Measurements from ENCODE around the gene TANGO6.
"Not testable (repeated sequence)": the region's sequence is repeated elsewhere in the genome, so short reads cannot be mapped to it uniquely, and the experiment has no call there.

The TANGO6 gene

DNA sequence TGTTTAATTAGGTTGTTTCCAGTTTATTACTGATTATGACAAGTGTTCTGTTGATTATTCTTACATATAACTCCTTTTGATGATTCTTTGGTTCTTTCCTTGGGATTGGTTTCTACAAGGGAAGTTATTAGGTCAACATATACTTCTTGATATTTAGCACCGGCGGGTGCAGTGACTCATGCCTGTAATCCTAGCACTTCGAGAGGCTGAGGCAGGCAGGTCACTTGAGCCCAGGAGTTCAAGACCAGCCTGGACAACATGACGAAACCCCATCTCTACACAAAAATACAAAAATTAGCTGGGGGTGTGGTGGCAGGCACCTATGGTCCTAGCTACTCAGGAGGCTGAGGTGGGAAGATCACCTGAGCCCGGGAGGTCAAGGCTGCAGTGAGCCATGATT, 141.9 kb downstream of the TANGO6 start:
- no peak overlapping the region for H3K4me2 ChIP-seq
- no peak overlapping the region for H3K27ac ChIP-seq
- H3K27me3 ChIP-seq, result no peaks in the 10 kb centered on the region
- TF ChIP-seq Cebpa-rat (IDR thresholded peaks at IDR 0.05), result no peak
- no peaks in the 10 kb centered on the region for H4K20me1 ChIP-seq
- H3K9ac ChIP-seq, result no peak overlapping the region
- H3K4me1 ChIP-seq, result no peaks in the 10 kb centered on the region
- no peak overlapping the region for H3K4me3 ChIP-seq
- H3K9me3 ChIP-seq, result no peaks in the 10 kb centered on the region
- peaks cover 10% of the 10 kb centered on the region for H3K36me3 ChIP-seq

DNA sequence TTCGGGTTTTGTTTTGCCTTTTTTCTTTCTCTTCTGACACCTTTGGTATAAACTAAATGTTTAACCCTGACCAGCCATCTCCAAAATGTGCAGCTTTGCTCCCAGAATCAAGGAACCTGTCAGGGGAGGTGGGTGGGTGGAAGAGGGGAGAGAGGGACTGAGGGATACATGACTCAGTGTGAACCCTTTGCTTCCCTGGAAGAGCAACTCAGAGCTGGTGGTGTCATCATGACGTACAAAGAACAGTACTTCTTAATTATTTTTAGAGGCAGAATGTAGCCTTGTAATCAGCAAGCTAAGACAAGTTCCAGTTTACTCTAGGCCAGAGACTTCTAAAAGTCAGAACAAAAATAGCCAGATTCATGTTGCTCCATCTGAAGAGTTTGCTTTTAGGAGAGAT, 142.5 kb downstream of the TANGO6 start:
- Histone ChIP-seq H3K4me1 (no peaks in the 10 kb centered on the region), H3K27me3 (no peaks in the 10 kb centered on the region), H3K4me3 (no peak overlapping the region), H3K9me3 (no peaks in the 10 kb centered on the region), H3K27ac (no peak overlapping the region), H3K4me2 (no peak overlapping the region), H4K20me1 (no peaks in the 10 kb centered on the region), H3K9ac (no peak overlapping the region), H3K36me3 (peaks cover 5% of the 10 kb centered on the region; the same call in 1 of the 2 replicates)
- TF ChIP-seq Cebpa-rat (IDR thresholded peaks at IDR 0.05), result no peak

DNA sequence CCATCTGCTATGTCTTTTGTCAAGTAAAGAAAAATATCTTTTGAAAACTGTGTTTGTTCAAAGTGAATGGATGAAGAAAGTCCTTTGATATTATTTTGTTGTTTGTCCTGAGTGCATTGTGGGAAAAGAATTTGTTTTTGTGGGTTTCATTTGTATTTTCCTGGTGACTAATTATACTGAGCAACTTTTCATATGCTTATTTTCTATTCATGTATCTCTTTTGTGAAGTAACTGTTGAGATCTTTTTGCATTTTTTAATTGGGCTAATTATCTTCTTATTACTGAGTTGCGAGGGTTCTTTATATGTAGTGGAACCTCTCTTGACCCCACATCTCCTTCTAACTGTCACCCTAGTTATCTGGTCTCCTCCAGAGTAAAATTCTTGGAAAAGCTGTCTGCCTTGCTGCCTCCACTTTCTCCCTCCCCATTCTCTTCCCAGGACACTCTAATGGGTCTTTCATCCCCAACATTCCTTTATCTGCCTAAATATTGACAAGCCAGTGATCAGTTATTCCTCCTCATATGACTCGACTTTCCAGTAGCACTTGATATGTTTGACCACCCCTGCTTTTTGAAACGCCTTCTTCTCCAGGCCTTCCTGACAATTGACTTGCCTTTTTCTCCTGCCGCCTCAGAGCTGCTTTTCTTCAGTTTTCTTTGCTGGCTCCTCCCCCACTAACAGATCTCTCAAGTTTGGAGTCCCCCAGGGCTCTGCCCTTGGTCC, 144.6 kb downstream of the TANGO6 start:
- no peak overlapping the region for H3K9ac ChIP-seq
- no peak overlapping the region for H3K27ac ChIP-seq
- H3K4me3 ChIP-seq, result no peak overlapping the region
- 0 out of 2 replicates have a peak, but pooled peaks cover 5% of the 10 kb centered on the region for H3K36me3 ChIP-seq
- TF ChIP-seq Cebpa-rat (IDR thresholded peaks at IDR 0.05), result no peak
- H3K4me2 ChIP-seq, result no peak overlapping the region
- H3K4me1 ChIP-seq, result no peaks in the 10 kb centered on the region
- no peaks in the 10 kb centered on the region for H3K27me3 ChIP-seq
- no peaks in the 10 kb centered on the region for H4K20me1 ChIP-seq
- no peaks in the 10 kb centered on the region for H3K9me3 ChIP-seq

DNA sequence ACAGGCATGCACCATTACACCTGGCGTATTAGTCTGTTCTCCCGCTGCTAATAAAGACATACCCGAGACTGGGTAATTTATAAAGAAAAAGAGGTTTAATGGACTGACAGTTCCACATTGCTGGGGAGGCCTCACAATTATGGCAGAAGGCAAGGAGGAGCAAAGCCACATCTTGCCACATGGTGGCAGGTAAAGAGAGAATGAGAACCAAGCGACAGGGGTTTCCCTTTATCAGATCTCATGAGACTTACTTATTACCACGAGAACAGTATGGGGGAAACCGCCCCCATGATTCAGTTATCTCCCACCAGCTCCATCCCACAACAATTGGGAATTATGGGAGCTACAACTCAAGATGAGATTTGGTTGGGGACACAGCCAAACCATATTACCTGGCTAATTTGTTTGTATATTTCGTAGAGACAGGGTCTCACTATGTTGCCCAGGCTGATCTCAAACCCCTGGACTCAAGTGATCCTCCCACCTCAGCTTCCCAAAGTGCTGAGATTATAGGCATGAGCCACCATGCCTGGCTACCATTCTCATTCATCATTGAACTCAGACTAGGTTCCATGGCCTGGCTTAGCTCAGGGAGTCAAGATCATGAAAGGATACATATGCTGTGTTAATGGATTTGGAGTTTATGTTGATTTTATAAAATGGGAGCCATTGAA, 147.0 kb downstream of the TANGO6 start:
- not testable (repeated sequence) for H3K27ac ChIP-seq, H3K9ac ChIP-seq, H3K4me1 ChIP-seq, H3K27me3 ChIP-seq, H3K36me3 ChIP-seq, H3K9me3 ChIP-seq, H3K4me2 ChIP-seq, H3K4me3 ChIP-seq, H4K20me1 ChIP-seq

DNA sequence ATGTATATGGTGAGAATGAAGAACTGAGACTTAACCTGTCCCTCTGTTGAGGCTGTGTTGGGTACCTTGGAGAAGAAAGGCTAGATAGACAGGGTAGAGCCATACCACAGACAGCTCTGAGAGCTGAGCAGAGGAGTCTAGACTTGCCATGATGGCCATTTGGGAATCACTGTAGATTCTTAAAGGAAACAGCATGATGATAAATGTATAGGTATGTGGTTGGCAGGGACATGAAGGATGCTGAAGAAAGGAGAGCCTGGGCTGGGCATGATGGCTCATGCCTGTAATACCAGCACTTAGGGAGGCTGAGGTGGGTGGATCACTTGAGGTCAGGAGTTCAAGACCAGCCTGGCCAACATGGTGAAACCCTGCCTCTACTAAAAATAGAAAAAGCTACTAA, 147.7 kb downstream of the TANGO6 start:
- TF ChIP-seq Cebpa-rat (IDR thresholded peaks at IDR 0.05), result no peak
- H3K27ac ChIP-seq, result no peak overlapping the region
- no peak overlapping the region for H3K4me3 ChIP-seq
- no peaks in the 10 kb centered on the region for H3K27me3 ChIP-seq
- H3K4me1 ChIP-seq, result no peaks in the 10 kb centered on the region
- no peaks in the 10 kb centered on the region for H4K20me1 ChIP-seq
- no peak overlapping the region for H3K4me2 ChIP-seq
- no peaks in the 10 kb centered on the region for H3K36me3 ChIP-seq
- H3K9me3 ChIP-seq, result no peaks in the 10 kb centered on the region
- H3K9ac ChIP-seq, result no peak overlapping the region

DNA sequence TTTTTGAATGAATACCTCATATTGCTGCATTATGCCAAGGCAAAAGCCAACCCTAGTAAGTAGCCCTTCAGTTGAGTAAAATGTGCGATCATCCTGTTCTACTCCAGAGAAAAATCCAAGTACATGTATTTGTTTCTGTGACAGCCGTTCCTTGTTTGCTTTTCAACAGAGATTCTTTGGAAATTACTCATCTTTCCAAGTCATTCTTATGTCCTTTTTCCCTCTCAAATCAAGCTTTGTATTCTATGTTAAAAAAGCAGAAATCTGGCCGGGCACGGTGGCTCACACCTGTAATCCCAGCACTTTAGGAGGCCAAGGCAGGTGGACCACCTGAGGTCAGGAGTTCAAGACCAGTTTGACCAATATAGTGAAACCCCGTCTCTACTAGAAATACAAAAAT, 149.2 kb downstream of the TANGO6 start:
- Histone ChIP-seq H3K4me1 (no peaks in the 10 kb centered on the region), H3K27me3 (no peaks in the 10 kb centered on the region), H3K36me3 (no peaks in the 10 kb centered on the region), H3K4me2 (no peak overlapping the region), H3K9me3 (no peaks in the 10 kb centered on the region), H3K27ac (no peak overlapping the region), H3K4me3 (no peak overlapping the region), H3K9ac (no peak overlapping the region), H4K20me1 (no peaks in the 10 kb centered on the region)
- TF ChIP-seq Cebpa-rat (IDR thresholded peaks at IDR 0.05), result no peak

DNA sequence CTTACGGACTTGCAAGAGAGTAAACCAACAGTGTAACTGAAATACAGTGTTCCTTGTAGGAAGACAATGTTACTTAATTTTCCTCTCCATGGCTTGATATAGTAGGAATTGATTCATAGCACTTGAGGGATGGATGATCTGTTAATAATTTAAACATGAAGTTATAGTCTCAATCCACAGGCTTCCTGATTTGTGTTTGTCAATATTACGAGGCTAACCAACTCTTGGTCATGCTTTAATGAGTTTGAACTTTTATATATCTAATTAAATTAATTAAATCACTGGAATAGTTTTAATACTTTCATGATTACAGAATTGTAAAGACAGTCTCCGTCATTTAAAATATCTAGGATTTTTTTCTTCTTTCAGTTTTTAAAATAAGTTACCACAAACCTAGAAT, 150.1 kb downstream of the TANGO6 start:
- no peak overlapping the region for H3K27ac ChIP-seq
- no peak for TF ChIP-seq Cebpa-rat (IDR thresholded peaks at IDR 0.05)
- no peaks in the 10 kb centered on the region for H4K20me1 ChIP-seq
- no peak overlapping the region for H3K4me3 ChIP-seq
- H3K9me3 ChIP-seq, result no peaks in the 10 kb centered on the region
- no peaks in the 10 kb centered on the region for H3K27me3 ChIP-seq
- H3K4me2 ChIP-seq, result no peak overlapping the region
- H3K36me3 ChIP-seq, result no peaks in the 10 kb centered on the region
- H3K4me1 ChIP-seq, result no peaks in the 10 kb centered on the region
- no peak overlapping the region for H3K9ac ChIP-seq

DNA sequence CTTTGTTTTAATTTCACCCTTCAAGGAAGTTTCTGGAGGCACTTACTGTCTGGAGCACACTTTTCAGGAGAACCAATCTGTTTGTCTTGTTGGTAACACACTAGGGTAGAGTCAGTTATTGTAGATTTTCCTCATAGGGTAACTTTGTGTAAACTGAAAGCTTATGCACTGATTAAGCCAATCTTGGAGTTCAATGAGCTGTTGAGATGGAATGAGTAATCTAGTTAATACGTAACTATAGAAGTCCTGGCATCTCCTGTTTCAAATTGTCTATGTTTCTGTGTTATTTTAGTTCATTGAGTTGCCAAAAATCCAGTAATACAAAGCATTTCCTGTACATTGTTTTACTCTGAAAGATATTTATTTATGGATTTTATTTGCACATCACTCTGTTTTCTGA, 150.6 kb downstream of the TANGO6 start:
- no peak overlapping the region for H3K27ac ChIP-seq
- no peak overlapping the region for H3K4me2 ChIP-seq
- H3K9ac ChIP-seq, result no peak overlapping the region

DNA sequence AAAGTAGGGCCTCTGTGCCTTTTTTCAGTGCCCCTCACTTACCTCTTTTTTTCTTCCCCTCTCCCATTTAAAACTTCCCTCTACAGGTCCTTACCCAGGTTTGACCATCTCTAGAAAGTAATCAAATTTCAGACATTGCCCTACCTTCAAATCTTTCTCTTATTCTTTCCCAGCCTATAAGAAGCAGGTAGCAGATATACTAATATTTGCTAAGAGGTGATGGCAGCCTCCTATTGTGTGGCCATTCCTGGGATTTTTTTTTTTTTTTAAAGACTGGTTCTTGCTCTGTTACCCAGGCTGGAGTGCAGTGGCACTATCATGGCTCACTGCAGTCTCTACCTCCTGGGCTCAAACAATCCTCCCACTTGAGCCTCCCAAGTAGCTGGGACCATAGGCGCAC, 151.0 kb downstream of the TANGO6 start:
- no peak for TF ChIP-seq Cebpa-rat (IDR thresholded peaks at IDR 0.05)
- Histone ChIP-seq H3K27ac (no peak overlapping the region), H3K4me3 (no peak overlapping the region), H4K20me1 (no peaks in the 10 kb centered on the region), H3K36me3 (no peaks in the 10 kb centered on the region), H3K4me1 (no peaks in the 10 kb centered on the region), H3K27me3 (no peaks in the 10 kb centered on the region), H3K9ac (no peak overlapping the region), H3K9me3 (no peaks in the 10 kb centered on the region), H3K4me2 (no peak overlapping the region)

More for the DNA sequence above, 150.6 kb downstream of the TANGO6 start:
- Histone ChIP-seq H3K27me3 (no peaks in the 10 kb centered on the region), H3K4me3 (no peak overlapping the region), H4K20me1 (no peaks in the 10 kb centered on the region), H3K4me1 (no peaks in the 10 kb centered on the region), H3K9me3 (no peaks in the 10 kb centered on the region), H3K36me3 (no peaks in the 10 kb centered on the region)
- TF ChIP-seq Cebpa-rat (IDR thresholded peaks at IDR 0.05), result no peak

DNA sequence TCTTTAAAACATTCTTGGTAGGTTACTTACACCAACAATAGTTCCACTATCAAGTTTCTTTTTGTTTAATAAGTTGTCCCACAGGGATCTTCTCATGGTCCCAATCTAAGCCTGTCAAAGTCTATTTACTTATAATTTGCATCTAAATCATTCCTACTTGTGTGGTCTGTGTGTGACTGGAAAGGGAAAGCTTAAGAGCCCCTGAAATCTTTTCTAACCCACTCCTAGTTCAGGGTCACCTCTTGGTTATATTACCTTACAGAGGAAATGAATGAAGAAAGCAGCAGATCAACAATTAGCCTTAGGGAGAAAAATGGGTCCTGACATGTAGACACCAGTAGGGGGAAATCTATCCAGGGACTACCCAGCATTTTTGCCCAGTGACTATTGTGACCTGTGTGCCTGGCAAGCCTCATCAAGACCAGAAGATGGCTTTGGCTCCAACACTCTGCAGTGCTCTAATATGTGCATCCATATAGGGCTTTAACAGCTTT, 151.7 kb downstream of the TANGO6 start:
- H3K9me3 ChIP-seq, result no peaks in the 10 kb centered on the region
- no peak for TF ChIP-seq Cebpa-rat (IDR thresholded peaks at IDR 0.05)
- H3K4me2 ChIP-seq, result no peak overlapping the region
- no peak overlapping the region for H3K9ac ChIP-seq
- H4K20me1 ChIP-seq, result no peaks in the 10 kb centered on the region
- H3K27me3 ChIP-seq, result no peaks in the 10 kb centered on the region
- H3K27ac ChIP-seq, result no peak overlapping the region
- H3K36me3 ChIP-seq, result no peaks in the 10 kb centered on the region
- no peak overlapping the region for H3K4me3 ChIP-seq
- no peaks in the 10 kb centered on the region for H3K4me1 ChIP-seq
